ENCODE data around the gene TACC2.

GRCh38 chr10:122216047-122216446, 227.1 kb downstream of the TACC2 start:
- TF ChIP-seq POLR2AphosphoS5 (IDR thresholded peaks at IDR 0.05), result no peak
- no peak for TF ChIP-seq CTCF (IDR thresholded peaks at IDR 0.05)
